H1 (cell line): ENCODE measurements around the gene PIAS2. TPM values are rescaled to one million over a fixed set of nuclear protein-coding genes. Genes with fewer than 3 reads are reported as not detected.
A peak's percentile ranks its signal among the peaks of the same experiment; 100 is the strongest.

Source experiments
- CTCF ChIA-PET: fragments of 300-600 bp; sonication (Branson Sonifier 250); formaldehyde crosslinking; loops from one replicate; lab custom pipeline; 2021; ENCODE audit not compliant: partially characterized antibody; lab: Charles Lee
- POLR2A ChIA-PET: fragments of 300-600 bp; sonication (Branson Sonifier 250); formaldehyde crosslinking; loops from one replicate; lab custom pipeline; 2021; ENCODE audit warnings: inconsistent platforms; ENCODE audit not compliant: partially characterized antibody; lab: Charles Lee
- DNase-seq, 2 experiments: peaks; one replicate each; pipeline versions ENCODE4 v3.0.0 to v3.0.0-alpha.2; 2010 to 2022; ENCODE audit warnings: low spot score in 2 of 2, low read depth in 1 of 2, mixed read lengths in 1 of 2
- FAIRE-seq: peaks from 2 replicates; lab custom pipeline; 2011; peaks lifted over from hg19 to GRCh38; lab: Jason Lieb, UNC
- H2AFZ ChIP-seq: 2 replicates; pipeline ENCODE4 v1.8.1; 2012; ENCODE audit warnings: low read length, inconsistent platforms
- H2AK5ac ChIP-seq: 2 replicates; pipeline ENCODE4 v1.6.1; 2013; ENCODE audit warnings: low read depth, low read length
- H2BK120ac ChIP-seq: replicated peaks from 2 replicates; pipeline ENCODE3; 2013; ENCODE audit warnings: low read depth, low read length, inconsistent platforms
- H2BK12ac ChIP-seq: 2 replicates; pipeline ENCODE4 v1.6.1; 2013; ENCODE audit warnings: low read depth, low read length
- H2BK15ac ChIP-seq: 2 replicates; pipeline ENCODE4 v1.6.1; 2013; ENCODE audit warnings: low read length
- H2BK20ac ChIP-seq: 2 replicates; pipeline ENCODE4 v1.6.1; 2013; ENCODE audit warnings: low read length
- H2BK5ac ChIP-seq: 2 replicates; pipeline ENCODE4 v1.6.1; 2013; ENCODE audit warnings: low read depth, low read length
- H3K14ac ChIP-seq: 2 replicates; pipeline ENCODE4 v1.6.1; 2013; ENCODE audit warnings: inconsistent platforms; ENCODE audit not compliant: insufficient read length
- H3K18ac ChIP-seq: 2 replicates; pipeline ENCODE4 v1.6.1; 2013; ENCODE audit warnings: low read length; ENCODE audit errors: extremely low read depth
- H3K23ac ChIP-seq: 2 replicates; pipeline ENCODE4 v1.6.1; 2013; ENCODE audit warnings: inconsistent platforms; ENCODE audit not compliant: insufficient read length
- H3K23me2 ChIP-seq: 2 replicates; pipeline ENCODE4 v1.6.1; 2013; ENCODE audit warnings: low read depth, low read length
- H3K27ac ChIP-seq: 2 replicates; pipeline ENCODE4 v1.6.1; 2011; ENCODE audit warnings: low read depth, low read length, inconsistent platforms
- H3K27me3 ChIP-seq, 4 experiments: replicated peaks in 1 of 4; 1 replicate in 1 of 4; 2 replicates in 3 of 4; pipeline versions ENCODE4 v1.6.1 to v1.8.1; 2011 to 2013; ENCODE audit warnings: low read length in 3 of 4, mild to moderate bottlenecking in 3 of 4, inconsistent platforms in 2 of 4, mixed read lengths in 2 of 4, moderate library complexity in 1 of 4; ENCODE audit not compliant: control insufficient read depth in 3 of 4, insufficient read depth in 3 of 4; ENCODE audit errors: extremely low read depth in 1 of 4
- H3K36me3 ChIP-seq, 4 experiments: 2 replicates each; pipeline versions ENCODE4 v1.6.1 to v1.8.1; 2011 to 2013; ENCODE audit warnings: mild to moderate bottlenecking in 4 of 4, low read length in 3 of 4, moderate library complexity in 2 of 4, control low read depth in 1 of 4, inconsistent platforms in 1 of 4; ENCODE audit not compliant: insufficient read depth in 4 of 4, control insufficient read depth in 2 of 4
- H3K4ac ChIP-seq: replicated peaks from 2 replicates; pipeline ENCODE3; 2013; ENCODE audit warnings: low read length, low read depth, mixed read lengths, inconsistent platforms; ENCODE audit not compliant: insufficient read length
- H3K4me1 ChIP-seq, 4 experiments: replicated peaks in 1 of 4; 1 replicate in 1 of 4; 2 replicates in 3 of 4; pipeline versions ENCODE4 v1.6.1 to v1.8.1; 2011 to 2013; ENCODE audit warnings: low read length in 3 of 4, inconsistent platforms in 2 of 4, mixed read lengths in 1 of 4; ENCODE audit not compliant: insufficient read depth in 4 of 4, control insufficient read depth in 3 of 4
- H3K4me2 ChIP-seq, 2 experiments: 2 replicates each; pipeline versions ENCODE4 v1.6.1 to v1.8.1; 2011 to 2013; ENCODE audit warnings: low read depth in 2 of 2, low read length in 2 of 2, control low read depth in 1 of 2, inconsistent platforms in 1 of 2, mild to moderate bottlenecking in 1 of 2; ENCODE audit not compliant: insufficient read depth in 1 of 2
- H3K4me3 ChIP-seq, 4 experiments: fragments of 200-600, 300-600 bp in 1 of 4; sonication (generic), shearing (Covaris generic), sonication (Bioruptor Twin) in 1 of 4; 2 replicates each; pipeline versions ENCODE4 v1.5.1 to v1.8.1; 2011 to 2016; ENCODE audit warnings: low read length in 4 of 4, low read depth in 3 of 4, control low read depth in 2 of 4, inconsistent platforms in 2 of 4, mild to moderate bottlenecking in 2 of 4, mixed read lengths in 1 of 4, moderate library complexity in 1 of 4; ENCODE audit not compliant: insufficient read depth in 2 of 4; ENCODE audit errors: extremely low read depth in 1 of 4
- H3K56ac ChIP-seq: replicated peaks from 2 replicates; pipeline ENCODE3; 2013; ENCODE audit warnings: low read depth, mild to moderate bottlenecking, mixed read lengths, low read length, inconsistent platforms; ENCODE audit not compliant: insufficient read length
- H3K79me1 ChIP-seq: 2 replicates; pipeline ENCODE4 v1.6.1; 2013; ENCODE audit warnings: low read depth, low read length, control low read depth
- H3K79me2 ChIP-seq, 2 experiments: 2 replicates each; pipeline versions ENCODE4 v1.6.1 to v1.8.1; 2012 to 2013; ENCODE audit warnings: low read length in 2 of 2, mild to moderate bottlenecking in 2 of 2, inconsistent platforms in 1 of 2; ENCODE audit not compliant: insufficient read depth in 2 of 2, control insufficient read depth in 1 of 2
- H3K9ac ChIP-seq, 4 experiments: replicated peaks in 1 of 4; 1 replicate in 1 of 4; 2 replicates in 3 of 4; pipeline versions ENCODE4 v1.6.1 to v1.8.1; 2011 to 2013; ENCODE audit warnings: low read depth in 3 of 4, low read length in 3 of 4, control low read depth in 2 of 4, mild to moderate bottlenecking in 2 of 4, moderate library complexity in 2 of 4, inconsistent platforms in 1 of 4; ENCODE audit errors: extremely low read depth in 1 of 4
- H3K9me3 ChIP-seq, 2 experiments: 2 replicates each; pipeline versions ENCODE4 v1.6.1 to v1.8.1; 2012 to 2013; ENCODE audit warnings: mild to moderate bottlenecking in 2 of 2, moderate library complexity in 2 of 2, control low read depth in 1 of 2, inconsistent platforms in 1 of 2, low read depth in 1 of 2, low read length in 1 of 2, mixed read lengths in 1 of 2; ENCODE audit not compliant: insufficient read depth in 2 of 2
- H4K20me1 ChIP-seq, 2 experiments: replicated peaks in 1 of 2; 2 replicates each; pipeline versions ENCODE3 to v1.8.1; 2011 to 2013; ENCODE audit warnings: inconsistent platforms in 2 of 2, low read length in 2 of 2, mild to moderate bottlenecking in 1 of 2; ENCODE audit not compliant: insufficient read depth in 2 of 2, control insufficient read depth in 1 of 2
- H4K5ac ChIP-seq: 2 replicates; pipeline ENCODE4 v1.6.1; 2013; ENCODE audit warnings: low read length, low read depth, mixed read lengths, inconsistent platforms; ENCODE audit not compliant: insufficient read length
- H4K8ac ChIP-seq: 2 replicates; pipeline ENCODE4 v1.8.0; 2013; ENCODE audit warnings: mild to moderate bottlenecking, moderate library complexity, low read length, inconsistent platforms; ENCODE audit not compliant: insufficient read depth; ENCODE audit errors: extremely low read depth
- H4K91ac ChIP-seq: replicated peaks from 2 replicates; pipeline ENCODE3; 2013; ENCODE audit warnings: low read length, mixed read lengths, inconsistent platforms; ENCODE audit not compliant: insufficient read length
- BRCA1 ChIP-seq: IDR thresholded peaks from 2 replicates; pipeline ENCODE4 v1.6.1; 2012; ENCODE audit warnings: low read depth, low read length, improper control_type of control experiment
- CEBPB ChIP-seq: IDR thresholded peaks from 2 replicates; pipeline ENCODE4 v1.6.1; 2012; ENCODE audit warnings: low read depth, low read length
- CTBP2 ChIP-seq: IDR thresholded peaks from 2 replicates; pipeline ENCODE4 v1.7.0; 2011; ENCODE audit warnings: borderline replicate concordance, mild to moderate bottlenecking, moderate library complexity, mixed read lengths, low read length; ENCODE audit not compliant: insufficient read depth, insufficient read length
- FOSL1 ChIP-seq: IDR thresholded peaks from 2 replicates; pipeline ENCODE4 v1.6.1; 2011; ENCODE audit warnings: mild to moderate bottlenecking, low read depth, low read length, moderate library complexity; ENCODE audit not compliant: insufficient read depth
- GABPA ChIP-seq: IDR thresholded peaks from 2 replicates; pipeline ENCODE4 v1.6.1; 2011; ENCODE audit warnings: mild to moderate bottlenecking, low read length, moderate library complexity, borderline replicate concordance; ENCODE audit not compliant: insufficient read depth
- KDM4A ChIP-seq: IDR thresholded peaks from one replicate; pipeline ENCODE4 v1.7.1; 2012; ENCODE audit warnings: low read depth, mild to moderate bottlenecking, moderate library complexity, low read length, inconsistent platforms; ENCODE audit not compliant: severe bottlenecking
- KDM5A ChIP-seq: fragments of 200-600 bp; IDR thresholded peaks from 2 replicates; pipeline ENCODE4 v1.7.1; 2012; ENCODE audit warnings: mild to moderate bottlenecking, low read length, inconsistent platforms, mixed read lengths
- RAD21 ChIP-seq, 2 experiments: IDR thresholded peaks in 1 of 2; conservative IDR thresholded peaks in 1 of 2; 2 replicates each; pipeline ENCODE4 v1.6.1; 2011; ENCODE audit warnings: low read depth in 2 of 2, low read length in 2 of 2, improper control_type of control experiment in 1 of 2, inconsistent platforms in 1 of 2, mild to moderate bottlenecking in 1 of 2, moderate library complexity in 1 of 2
- RBBP5 ChIP-seq: IDR thresholded peaks from 2 replicates; pipeline ENCODE4 v1.7.1; 2012; ENCODE audit warnings: low read depth, mild to moderate bottlenecking, inconsistent platforms, low read length, moderate library complexity, borderline replicate concordance
- WGBS, 2 experiments: shearing (Covaris generic) in 1 of 2; methylation state at CpG; one replicate each; pipeline versions ENCODE4 v1.1.6 to v1.1.7; 2013 to 2015; ENCODE audit warnings: low lambda C conversion rate in 2 of 2, mixed read lengths in 2 of 2, inconsistent platforms in 1 of 2, low coverage in 1 of 2, missing lambda C conversion rate in 1 of 2; ENCODE audit not compliant: insufficient replicate concordance in 2 of 2, insufficient coverage in 1 of 2, insufficient read length in 1 of 2; ENCODE audit errors: extremely low coverage in 1 of 2, missing lambda C conversion rate in 1 of 2; 5-methylcytosine and 5-hydroxymethylcytosine counted together
- polyA plus RNA-seq, 7 experiments: library from polyadenylated mRNA; depleted of rRNA in 3 of 7; stranded (reverse) in 5 of 7; unstranded in 2 of 7; fragments of >200 nt in 5 of 7; fragments of 200-250 nt in 2 of 7; gene quantifications; 1 replicate in 5 of 7; 2 replicates in 1 of 7; 4 replicates in 1 of 7; pipeline versions ENCODE4 v1.2.1 to v1.2.3, GENCODE V29; 2011 to 2013; ENCODE audit warnings: missing spikeins in 2 of 7, mixed read lengths in 2 of 7
- total RNA-seq: library from RNA; stranded (reverse); fragmentation: NEBNext Ultra II Directional; extraction: Animal tissue kit (Norgen Biotek cat#: 25700); gene quantifications from 2 replicates; pipeline ENCODE4 v1.2.1, GENCODE V29; 2021
- TF ChIP-seq, protein P1 (sequence below), 3 experiments: IDR thresholded peaks; 1 replicate in 2 of 3; 2 replicates in 1 of 3; pipeline versions ENCODE4 v1.5.1 to v1.6.1; 2011; ENCODE audit warnings: low read length in 3 of 3, mild to moderate bottlenecking in 3 of 3, inconsistent platforms in 2 of 3, low read depth in 1 of 3, moderate library complexity in 1 of 3; ENCODE audit not compliant: insufficient read depth in 1 of 3; ENCODE audit errors: control extremely low read depth in 1 of 3

The PIAS2 gene
- total and polyA plus RNA-seq, 2 of the 8 experiments (the other 6 are each of a cell fraction or from before 2014, with no cell fraction given) = 20.1 to 53.9 TPM

DNA sequence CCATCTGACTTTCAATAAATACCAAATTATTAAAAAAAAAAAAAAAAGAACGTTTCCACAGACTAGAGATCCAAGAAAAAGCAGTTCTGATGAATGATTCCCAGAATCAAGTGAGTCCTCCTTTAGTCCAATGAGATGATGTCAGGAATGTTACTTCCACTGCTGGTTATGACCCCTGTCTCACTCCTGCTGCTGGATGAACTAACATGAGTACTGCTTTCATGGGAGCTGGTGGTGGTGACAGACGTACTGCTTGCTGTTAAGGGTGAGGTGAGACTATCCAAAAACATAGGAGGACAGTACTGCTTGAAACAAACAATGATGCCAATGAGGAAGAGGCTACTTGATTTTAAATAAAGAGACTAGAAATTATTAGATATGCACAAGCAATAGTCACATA, 105.0 kb downstream of the PIAS2 start:
- FAIRE-seq (peak; percentile 19), DNase-seq (no peak)
- H3K23me2 ChIP-seq = no peaks in the 10 kb centered on the region
- no peaks in the 10 kb centered on the region for H3K9me3 ChIP-seq
- peaks cover 0 to 5% (median under 1%) of the 10 kb centered on the region in 4 experiments; a peak in 1 of 7 replicates for H3K4me1 ChIP-seq
- no peak overlapping the region for H4K91ac ChIP-seq
- H3K79me1 ChIP-seq = no peaks in the 10 kb centered on the region
- no peak overlapping the region for H3K23ac ChIP-seq
- no peak overlapping the region for H3K4ac ChIP-seq
- H2AFZ ChIP-seq = no peak overlapping the region
- CTCF ChIA-PET = interaction anchor here (2.3 kb wide), 1 partner anchor 17 kb away, joined by 6 read pairs; no protein-coding TSS in a partner anchor
- peak overlapping the region in 1 of 4 experiments; percentile 34; a peak in 1 of 7 replicates for H3K9ac ChIP-seq
- no peak overlapping the region for H2BK12ac ChIP-seq
- no peaks in the 10 kb centered on the region for H3K27me3 ChIP-seq
- no peak overlapping the region for H2BK120ac ChIP-seq
- no peak overlapping the region for H3K27ac ChIP-seq
- no peak overlapping the region for H3K4me2 ChIP-seq
- no peaks in the 10 kb centered on the region for H4K20me1 ChIP-seq
- H4K8ac ChIP-seq = no peak overlapping the region; the same call in 1 of the 2 replicates
- no peak overlapping the region for H2BK5ac ChIP-seq
- POLR2A ChIA-PET = interaction anchor here (0.6 to 1.2 kb wide), 2 partner anchors 13 to 65 kb away, joined by 3 read pairs; no protein-coding TSS in a partner anchor
- no peak overlapping the region for H4K5ac ChIP-seq
- 95% methylated on average over 2 of the region's 2 CpGs; no CpG with 5 or more reads in 1 of the 2 experiments for WGBS, 2 experiments
- no peak overlapping the region for H3K18ac ChIP-seq
- H2BK15ac ChIP-seq = no peak overlapping the region
- H3K36me3 ChIP-seq = no peaks in the 10 kb centered on the region; a peak in 1 of 8 replicates
- no peak overlapping the region for H2BK20ac ChIP-seq
- H3K79me2 ChIP-seq = no peaks in the 10 kb centered on the region
- no peak overlapping the region for H3K56ac ChIP-seq
- H2AK5ac ChIP-seq = no peak overlapping the region
- H3K14ac ChIP-seq = no peak overlapping the region
- no peak overlapping the region for H3K4me3 ChIP-seq
- TF ChIP-seq, protein P1, sequence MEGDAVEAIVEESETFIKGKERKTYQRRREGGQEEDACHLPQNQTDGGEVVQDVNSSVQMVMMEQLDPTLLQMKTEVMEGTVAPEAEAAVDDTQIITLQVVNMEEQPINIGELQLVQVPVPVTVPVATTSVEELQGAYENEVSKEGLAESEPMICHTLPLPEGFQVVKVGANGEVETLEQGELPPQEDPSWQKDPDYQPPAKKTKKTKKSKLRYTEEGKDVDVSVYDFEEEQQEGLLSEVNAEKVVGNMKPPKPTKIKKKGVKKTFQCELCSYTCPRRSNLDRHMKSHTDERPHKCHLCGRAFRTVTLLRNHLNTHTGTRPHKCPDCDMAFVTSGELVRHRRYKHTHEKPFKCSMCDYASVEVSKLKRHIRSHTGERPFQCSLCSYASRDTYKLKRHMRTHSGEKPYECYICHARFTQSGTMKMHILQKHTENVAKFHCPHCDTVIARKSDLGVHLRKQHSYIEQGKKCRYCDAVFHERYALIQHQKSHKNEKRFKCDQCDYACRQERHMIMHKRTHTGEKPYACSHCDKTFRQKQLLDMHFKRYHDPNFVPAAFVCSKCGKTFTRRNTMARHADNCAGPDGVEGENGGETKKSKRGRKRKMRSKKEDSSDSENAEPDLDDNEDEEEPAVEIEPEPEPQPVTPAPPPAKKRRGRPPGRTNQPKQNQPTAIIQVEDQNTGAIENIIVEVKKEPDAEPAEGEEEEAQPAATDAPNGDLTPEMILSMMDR (IDR thresholded peaks at IDR 0.05; ENCODE audit: control extremely low read depth in 1 of 3, insufficient read depth in 1 of 3, low read depth in 1 of 3, low read length in 3 of 3) = no peak
- no peak for TF ChIP-seq CEBPB
- no peak for TF ChIP-seq FOSL1
- TF ChIP-seq RBBP5 = no peak
- no peak for TF ChIP-seq BRCA1
- TF ChIP-seq KDM4A = no peak
- TF ChIP-seq GABPA = no peak
- TF ChIP-seq RAD21 (IDR thresholded peaks at IDR 0.05 in 1 of 2, conservative IDR thresholded peaks at IDR 0.05 in 1 of 2; ENCODE audit: low read depth in 2 of 2, low read length in 2 of 2) = no peak
- TF ChIP-seq CTBP2 = no peak
- no peak for TF ChIP-seq KDM5A
